Keratinocyte (primary cell): Measurements from ENCODE around the gene EFEMP1.

ENCODE experiments used
- EZH2 ChIP-seq: IDR thresholded peaks from one replicate; pipeline ENCODE4 v1.6.1; 2012; ENCODE audit warnings: inconsistent platforms, mild to moderate bottlenecking, low read length, moderate library complexity
- TF ChIP-seq, protein P1 (sequence below), 3 experiments: IDR thresholded peaks in 1 of 3; conservative IDR thresholded peaks in 1 of 3; optimal IDR thresholded peaks in 1 of 3; 2 replicates in 2 of 3; 3 replicates in 1 of 3; pipeline versions ENCODE3 to v1.5.1; 2011; ENCODE audit warnings: low read length in 3 of 3, mild to moderate bottlenecking in 3 of 3, moderate library complexity in 2 of 3, control low read depth in 1 of 3, inconsistent platforms in 1 of 3; ENCODE audit not compliant: insufficient read depth in 2 of 3; ENCODE audit errors: extremely low read depth in 1 of 3

GRCh38 chr2:55926246-55926645, 2.7 kb upstream of the EFEMP1 start:
- TF ChIP-seq, protein P1, sequence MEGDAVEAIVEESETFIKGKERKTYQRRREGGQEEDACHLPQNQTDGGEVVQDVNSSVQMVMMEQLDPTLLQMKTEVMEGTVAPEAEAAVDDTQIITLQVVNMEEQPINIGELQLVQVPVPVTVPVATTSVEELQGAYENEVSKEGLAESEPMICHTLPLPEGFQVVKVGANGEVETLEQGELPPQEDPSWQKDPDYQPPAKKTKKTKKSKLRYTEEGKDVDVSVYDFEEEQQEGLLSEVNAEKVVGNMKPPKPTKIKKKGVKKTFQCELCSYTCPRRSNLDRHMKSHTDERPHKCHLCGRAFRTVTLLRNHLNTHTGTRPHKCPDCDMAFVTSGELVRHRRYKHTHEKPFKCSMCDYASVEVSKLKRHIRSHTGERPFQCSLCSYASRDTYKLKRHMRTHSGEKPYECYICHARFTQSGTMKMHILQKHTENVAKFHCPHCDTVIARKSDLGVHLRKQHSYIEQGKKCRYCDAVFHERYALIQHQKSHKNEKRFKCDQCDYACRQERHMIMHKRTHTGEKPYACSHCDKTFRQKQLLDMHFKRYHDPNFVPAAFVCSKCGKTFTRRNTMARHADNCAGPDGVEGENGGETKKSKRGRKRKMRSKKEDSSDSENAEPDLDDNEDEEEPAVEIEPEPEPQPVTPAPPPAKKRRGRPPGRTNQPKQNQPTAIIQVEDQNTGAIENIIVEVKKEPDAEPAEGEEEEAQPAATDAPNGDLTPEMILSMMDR (optimal IDR thresholded peaks at IDR 0.05 in 1 of 3, IDR thresholded peaks at IDR 0.05 in 1 of 3, conservative IDR thresholded peaks at IDR 0.05 in 1 of 3; ENCODE audit: extremely low read depth in 1 of 3, insufficient read depth in 2 of 3, low read length in 3 of 3): no peak
- TF ChIP-seq EZH2: no peak
